Measurements from ENCODE around the gene CLCN6.

The CLCN6 gene

DNA sequence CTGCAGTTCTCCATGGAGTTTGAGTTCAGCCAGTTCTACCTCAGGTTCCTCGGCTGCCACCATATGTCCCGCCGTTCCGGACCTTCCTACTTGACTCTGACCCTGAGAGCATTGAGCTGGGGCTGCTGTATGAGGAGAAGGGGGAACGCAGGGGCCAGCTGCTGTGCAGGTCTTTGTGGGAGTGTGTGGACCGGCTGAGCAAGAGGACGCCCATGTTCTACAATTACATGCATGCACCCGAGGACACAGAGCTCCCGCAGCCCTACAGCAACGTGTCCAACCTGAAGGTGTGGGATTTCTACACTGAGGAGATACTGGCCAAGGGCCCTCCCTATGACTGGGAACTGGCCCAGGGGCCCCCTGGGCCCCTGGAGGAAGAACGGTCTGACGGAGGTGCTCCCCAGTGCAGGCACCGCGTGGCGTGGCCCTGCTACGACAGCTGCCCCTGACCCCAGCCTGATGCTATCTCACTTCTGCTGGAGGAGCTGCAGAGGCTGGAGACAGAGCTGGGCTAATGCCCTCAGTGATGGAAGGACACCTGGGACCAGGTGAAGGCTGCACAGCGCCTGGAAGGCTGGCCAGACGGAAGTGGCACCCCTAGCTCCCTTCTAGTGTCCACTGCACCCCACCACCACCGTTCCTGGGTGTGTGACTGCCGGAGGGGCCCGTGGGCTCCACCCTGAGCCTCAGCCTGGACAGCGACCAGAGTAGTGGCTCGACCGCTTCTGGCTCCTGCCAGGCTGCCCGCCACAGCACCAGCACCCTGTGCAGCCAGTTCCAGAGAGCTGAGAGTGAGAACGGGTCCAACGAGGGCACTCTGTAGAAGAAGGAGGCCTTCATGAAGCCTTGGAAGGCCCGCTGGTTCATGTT, 73.6 kb downstream of the CLCN6 start:
- no peak for DNase-seq (ENCODE audit: extremely low read depth, low read depth)

DNA sequence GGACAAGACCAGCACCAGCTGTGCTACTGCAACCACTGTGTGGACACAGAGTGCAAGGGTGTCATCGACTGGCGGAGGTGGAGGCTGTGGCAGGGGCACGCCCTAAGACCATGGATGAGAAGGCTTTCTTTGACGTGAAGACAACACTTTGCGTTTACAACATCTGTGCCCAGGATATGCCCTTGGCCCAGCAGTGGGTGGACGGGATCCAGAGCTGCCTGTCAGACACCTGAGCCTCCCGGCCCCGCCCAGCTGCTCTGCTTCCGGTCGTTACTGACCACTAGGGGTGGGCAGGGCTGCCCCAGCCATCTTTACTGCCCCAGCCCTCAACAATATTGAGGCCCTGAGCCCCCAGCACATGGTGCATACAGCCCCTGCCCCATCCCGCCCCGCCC, 74.2 kb downstream of the CLCN6 start:
- TF ChIP-seq, protein P1, sequence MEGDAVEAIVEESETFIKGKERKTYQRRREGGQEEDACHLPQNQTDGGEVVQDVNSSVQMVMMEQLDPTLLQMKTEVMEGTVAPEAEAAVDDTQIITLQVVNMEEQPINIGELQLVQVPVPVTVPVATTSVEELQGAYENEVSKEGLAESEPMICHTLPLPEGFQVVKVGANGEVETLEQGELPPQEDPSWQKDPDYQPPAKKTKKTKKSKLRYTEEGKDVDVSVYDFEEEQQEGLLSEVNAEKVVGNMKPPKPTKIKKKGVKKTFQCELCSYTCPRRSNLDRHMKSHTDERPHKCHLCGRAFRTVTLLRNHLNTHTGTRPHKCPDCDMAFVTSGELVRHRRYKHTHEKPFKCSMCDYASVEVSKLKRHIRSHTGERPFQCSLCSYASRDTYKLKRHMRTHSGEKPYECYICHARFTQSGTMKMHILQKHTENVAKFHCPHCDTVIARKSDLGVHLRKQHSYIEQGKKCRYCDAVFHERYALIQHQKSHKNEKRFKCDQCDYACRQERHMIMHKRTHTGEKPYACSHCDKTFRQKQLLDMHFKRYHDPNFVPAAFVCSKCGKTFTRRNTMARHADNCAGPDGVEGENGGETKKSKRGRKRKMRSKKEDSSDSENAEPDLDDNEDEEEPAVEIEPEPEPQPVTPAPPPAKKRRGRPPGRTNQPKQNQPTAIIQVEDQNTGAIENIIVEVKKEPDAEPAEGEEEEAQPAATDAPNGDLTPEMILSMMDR (IDR thresholded peaks at IDR 0.05; ENCODE audit: low read depth, low read length) = no peak

More for the DNA sequence above, 73.6 kb downstream of the CLCN6 start:
- TF ChIP-seq, protein P1 (IDR thresholded peaks at IDR 0.05; ENCODE audit: low read depth, low read length) = no peak

DNA sequence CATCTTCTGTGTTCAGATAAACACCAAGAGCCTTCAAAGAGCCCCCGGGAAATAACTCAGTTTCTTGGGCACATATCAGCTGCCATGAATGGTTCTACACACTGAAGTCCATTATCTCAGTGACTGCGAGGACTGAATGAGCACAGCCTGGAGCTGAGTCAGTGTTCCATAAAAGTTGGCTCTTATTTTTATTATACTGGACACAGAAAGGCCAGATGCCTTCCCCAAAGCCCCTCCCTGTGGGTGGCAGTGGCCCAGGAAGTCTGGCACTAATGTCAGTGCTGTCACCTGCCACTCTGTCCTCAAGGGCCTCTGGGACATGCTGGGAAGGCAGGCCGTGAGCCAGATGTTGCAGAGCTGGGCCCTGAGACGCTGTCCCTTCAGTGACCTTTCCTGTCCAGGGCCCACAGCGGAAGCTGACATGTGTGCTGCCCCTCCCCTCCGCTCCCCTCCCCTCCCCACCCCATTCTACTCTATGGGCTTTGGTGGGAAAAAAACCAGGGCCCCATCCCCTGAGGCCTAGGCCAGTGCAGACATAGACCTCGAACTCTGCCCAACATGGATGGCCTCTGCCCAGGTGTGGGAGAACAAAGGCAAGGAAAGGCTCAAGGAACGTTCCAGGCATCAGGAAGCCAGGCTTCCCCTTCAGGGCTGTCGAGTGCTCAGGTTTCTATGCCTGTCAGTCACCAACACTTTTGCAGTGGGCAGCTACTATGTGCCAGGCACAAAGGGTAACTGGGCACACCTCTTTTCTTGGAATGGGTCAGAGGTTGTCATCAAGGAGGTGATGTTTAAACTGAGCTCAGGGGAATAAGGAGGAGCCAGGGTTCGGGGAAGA, 75.1 kb downstream of the CLCN6 start:
- TF ChIP-seq, protein P1 (IDR thresholded peaks at IDR 0.05; ENCODE audit: low read depth, low read length) = no peak
- no peak for DNase-seq (ENCODE audit: extremely low read depth, low read depth)

More for the DNA sequence above, 74.2 kb downstream of the CLCN6 start:
- DNase-seq (ENCODE audit: extremely low read depth, low read depth) = no peak

DNA sequence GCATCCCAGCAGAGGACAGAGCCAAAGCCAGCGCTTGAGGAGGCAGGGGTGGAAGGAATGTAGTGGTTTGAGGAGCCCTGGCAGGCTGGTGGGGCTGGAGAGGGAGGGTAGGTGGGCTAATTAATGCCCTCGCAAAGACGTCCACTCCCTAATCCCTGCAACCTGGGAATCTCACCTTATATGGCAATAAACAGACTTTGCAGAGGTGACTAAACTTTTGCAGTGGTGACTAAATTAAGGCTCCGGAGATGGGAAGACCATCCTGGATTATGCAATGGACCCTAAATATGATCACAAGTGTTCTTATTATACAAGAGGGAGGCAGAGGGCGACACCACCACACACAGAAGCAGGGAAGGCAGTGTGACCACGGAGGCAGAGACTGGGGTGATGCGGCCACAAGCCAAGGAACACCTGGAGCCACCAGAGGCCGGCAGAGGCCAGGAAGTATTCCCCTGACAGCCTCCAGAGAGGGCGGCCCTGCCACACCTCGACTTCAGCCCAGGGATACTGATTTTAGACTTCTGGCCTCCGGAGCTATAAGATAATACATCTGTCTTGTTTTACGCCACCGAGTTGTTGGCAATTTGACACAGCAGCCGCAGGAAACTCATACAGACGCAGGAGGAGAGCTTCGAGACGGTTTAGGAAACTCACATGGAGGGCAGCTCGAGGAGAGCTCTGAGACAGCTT, 75.9 kb downstream of the CLCN6 start:
- TF ChIP-seq, protein P1 (IDR thresholded peaks at IDR 0.05; ENCODE audit: low read depth, low read length) = no peak

DNA sequence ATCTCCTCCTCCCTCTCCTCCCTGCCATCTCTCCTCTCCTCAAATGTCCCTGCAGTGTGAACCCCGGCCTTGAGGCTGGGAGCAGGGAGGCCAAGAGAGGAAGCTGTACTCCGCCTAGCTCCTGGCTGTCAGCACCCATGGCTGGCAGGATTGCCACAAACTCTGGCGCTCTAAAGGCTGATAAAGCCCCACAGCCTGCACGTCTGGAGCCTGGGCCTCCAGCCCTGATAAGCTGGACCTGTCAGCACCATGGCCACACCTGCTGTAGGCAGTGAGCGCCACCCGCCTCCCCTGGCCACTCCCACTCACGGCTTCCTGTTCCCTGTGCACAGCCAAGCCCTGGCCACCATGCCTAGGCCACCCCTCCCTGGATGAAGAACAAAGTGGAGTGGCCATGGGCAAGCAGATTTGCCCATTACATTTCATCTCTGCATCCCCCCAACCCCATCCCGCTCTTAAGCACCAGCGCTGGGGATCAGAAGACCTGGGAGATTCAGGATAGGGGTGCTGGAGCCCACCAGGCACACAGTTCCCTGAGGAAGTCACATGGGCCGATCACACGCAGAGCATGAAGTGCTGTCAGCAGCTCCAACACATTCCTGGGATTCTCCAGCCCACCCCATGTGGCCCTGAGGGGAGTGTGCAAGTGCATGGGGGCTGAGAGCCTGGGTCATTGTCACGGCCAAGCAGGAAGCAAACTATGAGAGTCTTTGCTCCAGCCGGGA, 77.0 kb downstream of the CLCN6 start:
- TF ChIP-seq, protein P1 (IDR thresholded peaks at IDR 0.05; ENCODE audit: low read depth, low read length) = no peak
- DNase-seq (ENCODE audit: extremely low read depth, low read depth) = no peak

More for the DNA sequence above, 75.9 kb downstream of the CLCN6 start:
- no peak for DNase-seq (ENCODE audit: extremely low read depth, low read depth)

DNA sequence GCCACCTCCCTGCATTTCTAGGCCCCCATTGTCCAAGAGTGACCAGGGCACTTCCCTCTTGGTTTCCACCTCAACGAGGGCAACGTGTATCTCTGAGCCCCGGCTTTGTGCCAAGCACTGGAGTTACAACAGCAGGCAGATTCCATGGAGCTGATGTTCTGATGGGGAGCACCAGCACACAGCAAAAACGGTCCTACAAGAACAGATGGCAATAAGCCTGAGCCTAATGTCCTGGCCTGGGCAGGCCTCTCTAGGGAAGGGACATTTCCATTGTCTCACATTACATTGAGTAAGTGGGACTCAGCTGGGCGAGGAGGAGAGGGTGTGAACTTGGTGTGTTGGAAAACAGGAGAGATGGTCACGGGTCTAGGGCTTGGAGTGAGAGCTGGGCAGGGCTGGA, 79.9 kb downstream of the CLCN6 start:
- TF ChIP-seq, protein P1 (IDR thresholded peaks at IDR 0.05; ENCODE audit: low read depth, low read length) = no peak
- DNase-seq (ENCODE audit: extremely low read depth, low read depth) = no peak
